ENCODE results near the gene ITGA6.
"Not testable (repeated sequence)": the region's sequence is repeated elsewhere in the genome, so short reads cannot be mapped to it uniquely, and the experiment has no call there.

ITGA6 gene

DNA sequence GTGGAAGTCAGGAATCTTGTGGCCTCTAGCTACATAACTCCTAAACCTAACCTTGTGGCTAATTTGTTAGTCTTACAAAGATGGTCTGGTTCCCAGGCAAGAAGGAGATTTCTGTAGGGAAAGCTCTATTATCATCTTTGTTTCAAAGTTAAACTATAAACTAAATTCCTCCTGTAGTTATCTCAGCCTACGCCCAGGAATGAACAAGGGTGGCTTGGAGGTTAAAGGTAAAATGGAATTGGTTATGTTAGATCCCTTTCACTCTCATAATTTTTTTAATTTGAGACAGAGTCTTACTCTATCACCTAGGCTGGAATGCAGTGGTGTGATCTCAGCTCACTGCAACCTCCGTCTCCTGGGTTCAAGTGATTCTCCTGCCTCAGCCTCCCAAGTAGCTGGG is 103.9 kb downstream of the ITGA6 start:
- DNase-seq = no peak

DNA sequence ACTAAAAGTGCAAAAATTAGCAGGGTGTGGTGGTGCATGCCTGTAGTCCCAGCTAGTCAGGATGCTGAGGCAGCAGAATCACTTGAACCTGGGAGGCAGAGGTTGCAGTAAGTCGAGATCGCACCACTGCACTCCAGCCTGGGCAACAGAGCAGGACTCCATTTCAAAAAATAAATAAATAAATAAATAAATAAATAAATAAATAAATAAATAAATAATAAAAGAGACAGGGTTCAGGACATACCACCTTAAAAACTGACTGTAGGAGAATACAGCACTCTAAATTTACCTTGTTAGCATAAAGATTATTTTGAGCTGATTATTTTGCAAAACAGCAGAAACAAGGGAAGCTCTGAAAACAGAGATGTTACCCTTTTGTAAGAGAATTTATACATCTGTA is 105.1 kb downstream of the ITGA6 start:
- not testable (repeated sequence) for DNase-seq

DNA sequence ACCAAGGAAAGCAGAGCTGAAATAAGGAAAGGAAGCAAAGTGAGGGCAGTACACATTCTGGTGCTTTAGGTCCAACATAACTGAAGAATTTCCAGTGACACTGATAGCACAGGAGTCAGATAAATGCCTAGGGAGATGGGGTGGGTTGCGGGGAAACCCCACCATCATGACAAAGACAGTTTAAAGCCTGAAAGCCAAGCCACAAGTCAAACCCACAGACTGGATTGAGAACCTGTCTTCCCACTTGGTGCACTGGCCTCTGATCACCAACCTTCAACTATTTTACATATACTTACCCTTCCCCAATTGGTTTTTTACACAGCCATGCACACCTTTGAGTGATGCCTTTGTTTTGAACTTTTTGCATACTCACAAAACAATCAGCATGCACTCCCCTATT is 106.3 kb downstream of the ITGA6 start:
- no peak for DNase-seq

DNA sequence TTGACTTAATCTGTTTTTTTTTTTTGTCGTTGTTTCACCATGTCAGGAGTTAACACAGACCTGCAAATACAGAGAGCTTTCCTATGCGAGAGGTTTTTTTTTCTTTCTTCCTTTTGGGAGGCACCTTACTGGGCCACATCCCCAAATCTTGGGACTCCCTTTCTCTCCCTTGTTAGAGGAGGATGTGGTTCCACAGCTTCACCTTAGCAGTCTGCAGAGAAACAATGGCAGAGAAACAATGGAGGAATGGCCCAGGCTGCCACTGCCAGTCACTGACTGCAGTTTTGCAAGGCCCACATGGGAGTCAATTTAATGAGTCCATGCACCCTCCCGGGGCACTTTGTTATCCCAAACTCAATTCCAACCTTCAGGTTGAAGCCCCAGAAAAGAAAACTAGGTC is 107.7 kb downstream of the ITGA6 start:
- no peak for DNase-seq

DNA sequence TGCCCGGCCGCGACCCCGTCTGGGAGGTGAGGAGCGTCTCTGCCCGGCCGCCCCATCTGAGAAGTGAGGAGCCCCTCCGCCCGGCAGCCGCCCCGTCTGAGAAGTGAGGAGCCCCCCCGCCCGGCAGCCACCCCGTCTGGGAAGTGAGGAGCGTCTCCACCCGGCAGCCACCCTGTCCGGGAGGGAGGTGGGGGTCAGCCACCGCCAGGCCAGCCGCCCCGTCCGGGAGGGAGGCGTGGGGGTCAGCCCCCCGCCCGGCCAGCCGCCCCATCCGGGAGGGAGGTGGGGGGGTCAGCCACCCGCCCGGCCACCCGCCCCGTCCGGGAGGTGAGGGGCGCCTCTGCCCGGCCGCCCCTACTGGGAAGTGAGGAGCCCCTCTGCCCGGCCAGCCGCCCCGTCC is 110.5 kb downstream of the ITGA6 start:
- DNase-seq = not testable (repeated sequence)

DNA sequence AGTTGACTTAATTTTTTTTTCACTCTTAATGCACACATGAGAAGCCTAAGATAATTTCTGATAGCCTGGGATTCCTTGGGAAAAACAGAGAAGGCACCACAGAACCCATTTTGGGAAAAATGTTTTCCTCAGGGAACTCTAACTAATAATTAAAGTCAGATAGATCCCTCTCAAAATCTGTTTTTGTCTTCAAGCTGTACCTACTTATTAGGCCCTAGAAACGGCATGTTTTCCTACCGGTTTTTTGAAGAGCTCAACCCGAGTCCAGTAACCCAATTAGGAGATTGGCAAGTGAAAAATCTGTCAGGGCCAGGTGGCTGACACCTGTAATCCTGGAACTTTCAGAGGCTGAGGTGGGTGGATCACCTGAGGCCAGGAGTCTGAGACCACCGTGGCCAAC is 112.4 kb downstream of the ITGA6 start:
- no peak for DNase-seq

DNA sequence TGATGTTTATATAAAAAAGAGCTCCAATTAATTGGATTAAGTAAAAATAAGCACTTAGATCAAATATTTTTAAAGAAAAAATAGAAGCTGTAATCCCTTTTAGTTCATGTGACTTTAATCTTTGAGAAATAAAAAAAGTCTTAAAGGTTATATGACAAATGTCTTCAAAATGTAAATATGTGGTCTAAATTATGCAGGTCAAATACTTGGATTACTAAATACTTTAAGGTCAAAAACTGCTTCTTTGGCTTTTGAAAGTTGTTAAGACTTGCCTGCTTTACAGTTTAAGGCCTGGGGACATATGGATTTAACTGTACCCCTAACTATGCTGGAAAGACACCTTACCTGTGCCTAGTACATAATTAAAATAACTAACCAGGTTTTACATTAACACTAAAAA is 113.0 kb downstream of the ITGA6 start:
- no peak for DNase-seq

DNA sequence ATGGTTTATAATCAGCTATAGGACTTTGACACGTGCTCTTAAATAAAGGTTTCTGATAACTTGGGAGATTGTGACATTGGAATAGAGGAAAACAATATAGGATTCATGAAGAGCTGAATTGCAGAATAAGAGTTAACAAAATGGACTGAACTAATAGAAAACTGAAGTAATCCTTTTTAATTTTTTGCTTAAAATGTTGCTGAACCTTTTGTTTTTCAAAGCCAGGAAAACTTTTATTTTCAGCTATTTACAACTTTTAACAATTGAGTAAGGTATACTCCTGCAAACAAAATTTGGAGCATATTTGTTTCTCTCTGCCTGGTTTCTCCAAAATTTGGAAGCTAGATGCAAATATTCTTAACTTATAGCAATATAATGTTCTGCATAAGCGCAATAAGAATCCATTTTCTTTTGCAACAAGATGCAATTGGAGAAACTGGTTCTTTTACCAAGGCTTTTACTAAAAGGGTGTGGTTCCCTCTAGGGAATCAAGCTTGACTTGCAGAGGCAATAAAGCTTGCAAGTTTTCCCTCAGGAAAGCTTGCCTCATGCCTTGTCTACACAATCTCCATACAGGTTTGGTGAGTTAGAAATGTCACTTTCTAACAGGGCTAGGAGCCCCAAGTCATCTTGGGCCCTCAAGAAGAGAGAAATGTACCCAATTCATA is 118.2 kb downstream of the ITGA6 start:
- no peak for DNase-seq

DNA sequence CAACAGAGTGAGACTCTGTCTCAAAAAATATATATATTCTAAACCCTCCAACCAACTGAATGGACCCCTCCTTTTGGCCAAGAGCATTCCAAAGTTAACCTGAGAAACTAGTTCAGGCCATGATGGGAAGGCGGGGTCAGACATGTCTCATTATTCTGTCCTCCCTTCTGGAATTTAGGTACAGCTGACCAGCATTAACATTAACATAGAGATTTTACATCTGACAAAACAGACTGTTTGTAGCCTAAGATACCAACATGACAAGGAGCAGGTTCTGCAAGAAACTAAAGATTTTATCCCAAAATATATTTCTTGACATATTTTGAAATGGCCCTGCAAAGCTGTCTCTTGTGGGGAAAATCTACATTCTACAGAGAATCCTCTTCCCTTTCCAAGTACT is 121.7 kb downstream of the ITGA6 start:
- DNase-seq = no peak

DNA sequence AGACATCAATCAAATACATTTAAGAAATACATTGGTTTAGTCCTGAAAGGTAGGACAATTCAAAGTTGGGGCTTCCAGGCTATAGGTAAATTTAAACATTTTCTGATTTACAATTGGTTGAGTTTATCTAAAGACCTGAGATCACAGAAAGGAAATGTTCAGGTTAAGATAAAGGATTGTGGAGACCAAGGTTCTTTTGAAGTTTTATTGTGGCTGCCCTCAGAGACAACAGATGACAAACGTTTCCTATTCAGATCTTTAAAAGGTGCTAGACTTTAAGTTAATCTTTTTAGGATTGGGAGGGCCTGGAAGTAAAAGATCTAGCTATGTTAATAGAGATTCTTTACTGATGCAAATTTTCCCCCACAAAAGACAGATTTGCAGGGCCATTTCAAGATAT is 122.4 kb downstream of the ITGA6 start:
- DNase-seq = not testable (repeated sequence)

DNA sequence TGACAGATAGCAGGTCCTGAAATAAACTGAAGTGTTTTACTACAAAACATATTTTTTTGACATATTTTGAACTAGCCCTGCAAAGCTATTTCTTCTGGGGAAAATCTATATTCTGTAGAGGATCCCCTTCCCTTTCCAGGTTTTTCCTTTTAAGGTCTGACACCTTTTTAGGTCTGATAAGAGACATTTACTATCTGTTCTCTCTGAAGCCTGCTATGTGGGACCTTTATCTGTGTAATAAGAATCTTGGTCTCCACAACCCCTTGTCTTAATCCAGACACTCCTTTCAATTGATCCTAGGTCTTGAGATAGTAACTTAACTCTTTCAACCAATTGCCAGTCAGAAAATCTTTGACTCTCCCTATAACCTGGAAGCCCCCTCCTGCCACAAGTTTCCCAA is 123.0 kb downstream of the ITGA6 start:
- no peak for DNase-seq

DNA sequence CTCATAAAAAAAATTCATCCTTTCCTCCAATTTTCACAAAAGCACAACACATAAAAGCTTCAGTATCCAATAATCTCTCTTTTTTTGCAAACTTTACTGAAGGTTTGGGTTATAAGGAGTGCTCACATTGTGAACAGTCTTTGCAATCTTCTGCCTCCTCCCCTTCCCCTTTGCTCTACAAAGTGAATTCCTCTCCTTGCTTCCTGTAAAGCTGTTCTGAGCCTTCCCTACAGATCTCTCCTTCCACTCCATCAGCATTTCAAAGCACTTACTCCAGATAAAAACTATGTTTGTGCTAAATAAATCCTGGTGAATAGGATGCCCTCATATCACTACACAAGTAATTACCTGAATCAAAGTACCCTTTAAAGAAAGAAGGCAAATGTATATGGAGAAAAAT is 123.9 kb downstream of the ITGA6 start:
- no peak for DNase-seq

DNA sequence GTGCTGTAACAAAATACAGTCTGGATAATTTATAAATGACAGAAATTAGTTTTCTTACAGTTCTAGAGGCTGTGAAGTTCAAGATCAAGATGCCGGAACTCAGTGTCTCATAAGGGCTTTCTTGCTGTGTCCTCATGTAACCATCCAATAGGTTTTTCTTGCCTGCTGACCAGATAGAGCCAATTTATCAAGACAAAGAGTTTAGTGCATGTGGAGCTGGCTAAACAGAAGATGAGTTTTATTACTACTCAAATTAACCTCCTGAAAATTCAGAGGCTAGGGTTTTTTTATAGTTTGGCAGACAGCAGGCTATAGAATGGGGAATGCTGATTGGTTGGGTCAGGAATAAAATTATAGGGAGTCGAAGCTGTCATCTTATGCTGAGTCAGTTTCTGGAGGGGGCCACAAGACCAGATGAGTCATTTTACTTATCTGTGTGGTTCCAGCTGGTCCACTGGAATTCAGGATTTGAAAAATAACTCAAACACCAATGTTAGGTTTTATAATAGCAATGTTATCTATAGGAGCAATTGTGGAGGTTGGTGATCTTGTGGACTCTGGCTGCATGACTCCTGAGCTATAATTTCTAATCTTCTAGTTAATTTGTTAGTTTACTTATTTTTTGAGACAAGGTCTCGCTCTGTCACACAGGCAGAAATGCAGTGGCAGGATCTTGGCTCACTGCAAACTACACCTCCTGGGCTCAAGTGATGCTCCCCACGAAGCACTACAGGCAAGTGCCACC is 125.3 kb downstream of the ITGA6 start:
- no peak for DNase-seq

DNA sequence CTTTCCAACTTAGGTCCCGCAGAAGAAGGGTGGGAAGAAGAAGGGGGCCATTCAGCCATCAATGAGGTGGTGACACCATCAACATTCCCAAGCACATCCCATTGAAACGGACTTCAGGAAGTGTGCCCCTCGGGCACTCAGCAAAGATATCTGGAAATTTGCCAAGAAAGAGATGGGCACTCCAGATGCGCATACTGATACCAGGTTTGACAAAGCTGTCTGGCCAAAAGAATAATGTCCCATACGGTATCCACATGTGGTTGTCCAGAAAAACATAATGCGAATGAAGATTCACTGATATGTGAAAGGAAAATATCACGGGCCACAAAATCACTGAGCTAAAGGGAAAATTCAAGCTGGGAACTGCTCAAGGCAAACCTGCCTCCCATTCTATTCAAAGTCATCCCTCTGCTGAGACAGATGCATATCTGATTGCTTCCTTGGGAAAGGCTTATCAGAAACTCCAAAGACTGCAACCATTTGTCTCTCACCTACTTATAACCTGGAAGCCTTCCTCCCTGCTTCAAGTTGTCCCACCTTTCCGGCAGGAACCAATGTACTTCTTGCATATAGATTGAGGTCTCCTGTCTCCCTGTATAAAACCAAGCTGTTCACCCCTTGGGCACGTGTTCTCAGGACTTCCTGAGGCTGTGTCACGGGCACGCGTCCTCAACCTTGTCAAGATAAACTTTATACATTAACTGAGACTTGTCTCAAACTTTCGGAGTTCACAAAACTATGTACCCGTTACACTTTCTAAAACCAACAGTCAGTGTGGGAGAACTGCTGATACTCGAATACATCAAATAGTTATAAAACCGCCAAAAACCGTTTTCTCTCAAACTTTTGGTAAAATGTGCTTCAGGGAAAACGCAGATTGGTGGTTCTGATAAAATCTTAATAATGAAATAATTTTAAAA is 127.2 kb downstream of the ITGA6 start:
- DNase-seq = no peak

DNA sequence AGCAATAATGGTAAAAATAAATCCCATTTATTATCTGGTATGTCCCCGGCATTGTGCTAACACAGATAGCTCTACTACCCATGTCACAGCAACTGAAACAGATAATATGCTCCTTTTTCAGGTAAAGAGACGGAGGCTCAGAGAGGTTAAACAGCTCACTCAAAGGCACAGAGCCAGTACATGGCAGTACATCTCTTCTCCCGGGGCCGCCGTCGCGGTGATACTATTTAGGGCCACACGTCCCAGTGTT is 127.8 kb downstream of the ITGA6 start:
- DNase-seq = no peak
